Spleen (tissue), 11 donors: ENCODE results near the gene LINGO1. TPM values are rescaled to one million over a fixed set of nuclear protein-coding genes. Genes with fewer than 3 reads are reported as not detected.

Experiments used
- DNase-seq: peaks from one replicate; pipeline ENCODE4 v3.0.0-alpha.2; 2020
- H3K27ac ChIP-seq, 8 donors: fragments of 200-600 bp; sonication (generic) in 7 of 8; 1 replicate in 4 of 8; 2 replicates in 4 of 8; pipeline versions ENCODE4 v1.5.0 to v1.8.0; 2016 to 2021; ENCODE audit warnings: inconsistent platforms in 4 of 8, mild to moderate bottlenecking in 4 of 8, moderate library complexity in 1 of 8
- H3K27me3 ChIP-seq, 7 donors: fragments of 200-600 bp; sonication (generic) in 6 of 7; replicated peaks in 1 of 7; 1 replicate in 4 of 7; 2 replicates in 3 of 7; pipeline versions ENCODE4 v1.5.0 to v1.8.0; 2016 to 2021; ENCODE audit warnings: inconsistent platforms in 3 of 7, mild to moderate bottlenecking in 1 of 7
- H3K36me3 ChIP-seq, 6 donors: fragments of 200-600 bp; sonication (generic) in 5 of 6; 1 replicate in 4 of 6; 2 replicates in 2 of 6; pipeline versions ENCODE4 v1.5.0 to v1.8.0; 2016 to 2021; ENCODE audit warnings: inconsistent platforms in 2 of 6
- H3K4me1 ChIP-seq, 6 donors: fragments of 200-600 bp; sonication (generic) in 5 of 6; 1 replicate in 3 of 6; 2 replicates in 3 of 6; pipeline versions ENCODE4 v1.5.0 to v1.8.0; 2016 to 2021; ENCODE audit warnings: inconsistent platforms in 3 of 6
- H3K4me3 ChIP-seq, 8 donors: fragments of 200-600 bp; sonication (generic) in 7 of 8; 1 replicate in 4 of 8; 2 replicates in 4 of 8; pipeline versions ENCODE4 v1.5.0 to v1.8.0; 2016 to 2021; ENCODE audit warnings: inconsistent platforms in 4 of 8, mild to moderate bottlenecking in 4 of 8, moderate library complexity in 2 of 8
- H3K9me3 ChIP-seq, 8 donors: fragments of 200-600 bp; sonication (generic) in 7 of 8; 1 replicate in 4 of 8; 2 replicates in 4 of 8; pipeline versions ENCODE4 v1.5.0 to v1.8.0; 2016 to 2021; ENCODE audit warnings: inconsistent platforms in 4 of 8
- POLR2A ChIP-seq, 3 donors: fragments of 450-650 bp; IDR thresholded peaks; one replicate each; pipeline ENCODE4 v1.5.1; 2017; ENCODE audit warnings: antibody characterized with exemption in 3 of 3, mild to moderate bottlenecking in 1 of 3
- POLR2AphosphoS5 ChIP-seq, 3 donors: sonication (generic); formaldehyde crosslinking; IDR thresholded peaks; one replicate each; pipeline ENCODE4 v1.5.1; 2017; ENCODE audit warnings: antibody characterized with exemption in 3 of 3
- WGBS, 5 donors: extraction: QIAGEN DNeasy Blood & Tissue Kit in 3 of 5; methylation state at CpG; one replicate each; pipeline versions ENCODE4 v1.1.5 to v1.1.7; 2013 to 2018; 5-methylcytosine and 5-hydroxymethylcytosine counted together
- intact Hi-C: fragments of 100-400 bp; cut with DNase I; formaldehyde crosslinking; loops from one replicate; pipeline ENCODE4 v1.15.0; 2023; ENCODE audit warnings: low total_unique reads
- polyA plus RNA-seq, 3 donors: library from polyadenylated mRNA; stranded (reverse); fragments of 200-250 nt; gene quantifications; one replicate each; pipeline ENCODE4 v1.2.1, GENCODE V29; 2013
- total RNA-seq, 7 donors: library from RNA; depleted of rRNA in 3 of 7; stranded (reverse); fragments of >200 nt in 3 of 7; fragmentation: NEBNext Ultra II Directional in 4 of 7; extraction: Animal tissue kit (Norgen Biotek cat#: 25700) in 4 of 7; gene quantifications; one replicate each; pipeline versions ENCODE4 v1.1.0 to v1.2.1, GENCODE V29; 2016 to 2021
- TF ChIP-seq, protein P1 (sequence below), 11 experiments: fragments of 200-600 bp in 7 of 11; fragments of 450-650 bp in 4 of 11; sonication (generic) in 4 of 11; IDR thresholded peaks in 8 of 11; conservative IDR thresholded peaks in 3 of 11; 1 replicate in 7 of 11; 2 replicates in 4 of 11; pipeline versions ENCODE4 v1.4.0 to v1.8.0; 2016 to 2021; ENCODE audit warnings: antibody characterized with exemption in 11 of 11, inconsistent platforms in 4 of 11, mild to moderate bottlenecking in 1 of 11
- donor health status: healthy with polysubstance abuse.
- donor health status: DM: no; HTN: no; CAD: no; lungs with moderate emphysema.
- donor health status: DM: no; HTN: no; CAD: no.
- donor health status: Bipolar disorder and iron deficiency.
- donor health status: healthy.
- donor health status: DM: no; HTN: no; CAD: no.
- donor health status: DM: yes; HTN: yes; CAD: no.

The LINGO1 gene
- total and polyA plus RNA-seq, 10 donors: 0.46 to 7.3 (median 2.7) TPM

DNA sequence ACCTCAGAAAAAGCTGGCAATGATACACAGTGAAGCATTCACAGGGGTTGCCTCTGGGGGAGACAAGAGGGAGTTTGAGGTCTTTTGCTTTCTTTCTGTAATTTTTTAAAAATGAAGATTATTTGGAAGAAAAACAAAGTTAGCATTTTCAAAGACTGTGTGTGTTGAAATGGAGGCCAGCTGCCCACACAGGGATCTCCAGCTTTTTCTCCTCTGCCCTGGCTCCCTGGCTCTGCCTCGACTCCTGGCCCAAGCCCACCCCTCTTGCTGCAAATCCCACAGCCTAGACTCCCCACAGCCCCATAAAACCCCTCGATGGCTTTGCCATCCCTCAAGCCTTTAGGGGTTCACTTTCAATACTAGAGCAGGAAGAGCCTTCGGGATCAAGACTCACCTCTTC is 68.4 kb downstream of the LINGO1 start:
- Histone ChIP-seq H3K27ac (no peak overlapping the region), H3K9me3 (no peaks in the 10 kb centered on the region), H3K4me1 (peaks cover 0 to 5% (median 2%) of the 10 kb centered on the region in 6 donors), H3K36me3 (no peaks in the 10 kb centered on the region), H3K4me3 (no peak overlapping the region), H3K27me3 (peaks cover 0 to 10% (median 0%) of the 10 kb centered on the region in 7 donors)
- TF ChIP-seq POLR2AphosphoS5 (IDR thresholded peaks at IDR 0.05) (no peak), POLR2A (IDR thresholded peaks at IDR 0.05) (no peak)
- TF ChIP-seq, protein P1, sequence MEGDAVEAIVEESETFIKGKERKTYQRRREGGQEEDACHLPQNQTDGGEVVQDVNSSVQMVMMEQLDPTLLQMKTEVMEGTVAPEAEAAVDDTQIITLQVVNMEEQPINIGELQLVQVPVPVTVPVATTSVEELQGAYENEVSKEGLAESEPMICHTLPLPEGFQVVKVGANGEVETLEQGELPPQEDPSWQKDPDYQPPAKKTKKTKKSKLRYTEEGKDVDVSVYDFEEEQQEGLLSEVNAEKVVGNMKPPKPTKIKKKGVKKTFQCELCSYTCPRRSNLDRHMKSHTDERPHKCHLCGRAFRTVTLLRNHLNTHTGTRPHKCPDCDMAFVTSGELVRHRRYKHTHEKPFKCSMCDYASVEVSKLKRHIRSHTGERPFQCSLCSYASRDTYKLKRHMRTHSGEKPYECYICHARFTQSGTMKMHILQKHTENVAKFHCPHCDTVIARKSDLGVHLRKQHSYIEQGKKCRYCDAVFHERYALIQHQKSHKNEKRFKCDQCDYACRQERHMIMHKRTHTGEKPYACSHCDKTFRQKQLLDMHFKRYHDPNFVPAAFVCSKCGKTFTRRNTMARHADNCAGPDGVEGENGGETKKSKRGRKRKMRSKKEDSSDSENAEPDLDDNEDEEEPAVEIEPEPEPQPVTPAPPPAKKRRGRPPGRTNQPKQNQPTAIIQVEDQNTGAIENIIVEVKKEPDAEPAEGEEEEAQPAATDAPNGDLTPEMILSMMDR (IDR thresholded peaks at IDR 0.05 in 8 of 11, conservative IDR thresholded peaks at IDR 0.05 in 3 of 11): no peak
- intact Hi-C loops: no loop called here
- WGBS, 5 donors: 80 to 94% (median 84%) methylated on average over 3 of the region's 3 CpGs
- no peak for DNase-seq

DNA sequence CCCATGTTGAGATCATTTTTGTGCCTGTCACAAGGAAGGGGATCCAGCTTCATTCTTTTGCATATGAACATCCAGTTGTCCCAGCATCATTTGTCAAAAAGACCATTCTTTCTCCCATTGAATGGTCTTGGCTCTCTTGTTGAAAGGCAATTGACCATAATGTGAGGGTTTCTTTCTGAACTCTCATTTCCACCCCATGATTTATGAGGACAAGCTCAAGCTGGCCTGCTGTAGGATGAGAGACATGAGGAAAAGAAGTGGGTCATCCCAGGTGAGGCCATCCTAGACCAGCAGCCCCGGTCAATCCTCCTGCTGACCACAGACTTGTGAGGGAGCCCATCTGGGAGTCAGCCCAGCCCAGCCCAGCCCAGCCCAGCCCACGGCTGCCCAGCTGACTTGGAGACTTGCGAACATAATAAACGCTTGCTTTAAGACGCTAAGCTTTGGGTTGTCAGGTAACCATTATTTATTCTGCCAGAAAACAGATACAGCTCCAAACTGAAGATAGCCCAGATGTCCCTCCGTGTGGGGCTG is 69.0 kb downstream of the LINGO1 start:
- 72 to 87% (median 83%) methylated on average over 3 to 6 of the region's 6 CpGs for WGBS, 5 donors
- intact Hi-C loops: no loop called here
- no peak overlapping the region for H3K4me3 ChIP-seq
- no peak for TF ChIP-seq POLR2A (IDR thresholded peaks at IDR 0.05)
- no peak for TF ChIP-seq POLR2AphosphoS5 (IDR thresholded peaks at IDR 0.05)
- TF ChIP-seq, protein P1 (IDR thresholded peaks at IDR 0.05 in 8 of 11, conservative IDR thresholded peaks at IDR 0.05 in 3 of 11): no peak
- no peaks in the 10 kb centered on the region for H3K9me3 ChIP-seq
- no peaks in the 10 kb centered on the region for H3K4me1 ChIP-seq
- no peak for DNase-seq
- no peak overlapping the region for H3K27ac ChIP-seq
- H3K27me3 ChIP-seq: peaks cover 0 to 7% (median 0%) of the 10 kb centered on the region in 7 donors
- H3K36me3 ChIP-seq: no peaks in the 10 kb centered on the region

Other genes starting within 250 kb of the LINGO1 start
- gene PEAK1, start 212.8 kb downstream of the LINGO1 start, total RNA-seq: 100 to 1,000 TPM; 163 to 415 (median 211) TPM
- gene PEAK1, start 212.8 kb downstream of the LINGO1 start, polyA plus RNA-seq: 10 to 100 TPM in 1 of 3 donors, 1 to 10 TPM in 2; 5.0 to 18.0 (median 10.0) TPM
- gene HMG20A, start 212.0 kb downstream of the LINGO1 start, total RNA-seq: 100 to 1,000 TPM in 3 of 7 donors, 10 to 100 TPM in 4; 72.0 to 107 (median 88.6) TPM
- gene HMG20A, start 212.0 kb downstream of the LINGO1 start, polyA plus RNA-seq: 10 to 100 TPM; 17.9 to 31.7 (median 21.2) TPM